Mucosa of rectum (tissue), 2 donors: Measurements from ENCODE around the gene LANCL2.

ENCODE experiments used
- H3K27ac ChIP-seq, 2 donors: one replicate each; pipeline ENCODE4 v1.7.0; 2013; ENCODE audit warnings: inconsistent platforms in 2 of 2, low read depth in 2 of 2, low read length in 2 of 2
- H3K27me3 ChIP-seq, 2 donors: one replicate each; pipeline ENCODE4 v1.7.0; 2013; ENCODE audit warnings: low read length in 2 of 2; ENCODE audit not compliant: control insufficient read depth in 2 of 2, insufficient read depth in 2 of 2
- H3K36me3 ChIP-seq, 2 donors: one replicate each; pipeline ENCODE4 v1.7.0; 2013; ENCODE audit warnings: low read length in 2 of 2; ENCODE audit not compliant: control insufficient read depth in 2 of 2, insufficient read depth in 2 of 2
- H3K4me1 ChIP-seq, 2 donors: one replicate each; pipeline ENCODE4 v1.7.0; 2013; ENCODE audit warnings: low read length in 2 of 2, mild to moderate bottlenecking in 1 of 2; ENCODE audit not compliant: control insufficient read depth in 2 of 2, insufficient read depth in 2 of 2
- H3K4me3 ChIP-seq, 2 donors: one replicate each; pipeline ENCODE4 v1.7.0; 2013; ENCODE audit warnings: low read length in 2 of 2
- H3K9ac ChIP-seq, 2 donors: one replicate each; pipeline ENCODE4 v1.7.0; 2013; ENCODE audit warnings: low read length in 2 of 2, low read depth in 1 of 2, mild to moderate bottlenecking in 1 of 2
- H3K9me3 ChIP-seq, 2 donors: one replicate each; pipeline ENCODE4 v1.7.0; 2013; ENCODE audit warnings: low read length in 2 of 2; ENCODE audit not compliant: control insufficient read depth in 2 of 2
- donor health status: healthy.
- donor health status: Normal muscosa, but diverticular disease.

The LANCL2 gene

GRCh38 chr7:55475855-55476803 is 111.0 kb downstream of the LANCL2 start:
- Histone ChIP-seq H3K36me3 (peaks cover 12 to 19% of the 10 kb centered on the region in 2 donors), H3K27me3 (no peaks in the 10 kb centered on the region), H3K4me1 (no peaks in the 10 kb centered on the region)

GRCh38 chr7:55476852-55477780 is 112.0 kb downstream of the LANCL2 start:
- Histone ChIP-seq H3K9ac (no peak overlapping the region), H3K9me3 (no peaks in the 10 kb centered on the region), H3K4me1 (no peaks in the 10 kb centered on the region), H3K27ac (no peak overlapping the region), H3K27me3 (no peaks in the 10 kb centered on the region), H3K36me3 (peaks cover 12 to 19% of the 10 kb centered on the region in 2 donors), H3K4me3 (no peak overlapping the region)

More at GRCh38 chr7:55475855-55476803, 111.0 kb downstream of the LANCL2 start:
- Histone ChIP-seq H3K4me3 (no peak overlapping the region), H3K9me3 (no peaks in the 10 kb centered on the region), H3K9ac (no peak overlapping the region), H3K27ac (no peak overlapping the region)

DNA sequence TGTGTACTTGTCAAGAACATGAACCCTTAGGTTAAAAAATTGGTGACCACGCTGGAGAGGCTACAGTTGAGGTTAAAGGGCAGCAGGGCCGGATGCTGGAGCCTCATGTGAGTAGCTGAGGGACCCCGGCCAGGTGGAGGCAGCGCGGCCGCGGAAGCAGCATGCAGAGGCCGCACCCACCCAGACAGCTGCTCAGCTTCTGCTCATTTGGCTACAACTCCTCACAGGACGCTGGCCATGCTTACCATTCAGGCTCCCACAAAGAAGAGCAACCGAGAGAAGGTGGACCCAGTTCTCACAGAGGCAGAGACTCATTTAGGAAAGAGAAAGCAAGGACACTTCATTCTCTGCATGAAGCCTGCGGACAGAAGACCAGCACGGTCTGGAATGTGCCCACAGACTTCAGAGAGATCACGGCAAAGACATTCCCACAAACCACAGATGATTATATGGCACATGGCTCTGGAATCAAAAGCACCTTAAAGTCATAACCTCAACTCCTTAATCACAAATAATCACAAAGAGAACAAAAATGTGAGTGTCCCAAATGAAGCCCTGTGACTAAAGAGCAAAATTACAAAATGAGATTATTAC is 112.7 kb downstream of the LANCL2 start:
- H3K9ac ChIP-seq = no peak overlapping the region
- H3K9me3 ChIP-seq = no peaks in the 10 kb centered on the region
- no peaks in the 10 kb centered on the region for H3K27me3 ChIP-seq
- H3K27ac ChIP-seq = no peak overlapping the region
- H3K4me1 ChIP-seq = no peaks in the 10 kb centered on the region
- peaks cover 12 to 19% of the 10 kb centered on the region in 2 donors for H3K36me3 ChIP-seq
- no peak overlapping the region for H3K4me3 ChIP-seq

DNA sequence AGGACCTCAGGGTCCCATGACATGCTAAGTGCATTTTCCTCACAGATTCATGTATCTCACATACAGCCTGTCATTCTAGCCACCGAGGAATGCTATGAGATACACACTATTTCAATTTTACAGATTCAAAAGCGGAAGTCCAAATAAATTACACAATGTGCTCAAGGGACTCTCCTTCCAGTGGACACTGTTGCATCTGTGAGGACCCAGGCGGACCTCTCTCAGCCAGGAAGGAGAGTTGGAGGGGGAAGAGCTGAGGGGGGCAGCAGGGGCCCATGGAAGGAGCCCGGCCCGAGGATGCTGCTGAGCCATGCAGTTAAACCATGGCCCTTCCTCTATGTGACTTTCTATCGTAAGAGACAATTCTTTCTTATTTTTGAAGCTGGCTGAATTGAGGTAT is 113.6 kb downstream of the LANCL2 start:
- Histone ChIP-seq H3K36me3 (peaks cover 12% of the 10 kb centered on the region in 2 donors), H3K4me3 (no peak overlapping the region), H3K27me3 (no peaks in the 10 kb centered on the region), H3K4me1 (no peaks in the 10 kb centered on the region), H3K9me3 (no peaks in the 10 kb centered on the region), H3K9ac (no peak overlapping the region), H3K27ac (no peak overlapping the region)

DNA sequence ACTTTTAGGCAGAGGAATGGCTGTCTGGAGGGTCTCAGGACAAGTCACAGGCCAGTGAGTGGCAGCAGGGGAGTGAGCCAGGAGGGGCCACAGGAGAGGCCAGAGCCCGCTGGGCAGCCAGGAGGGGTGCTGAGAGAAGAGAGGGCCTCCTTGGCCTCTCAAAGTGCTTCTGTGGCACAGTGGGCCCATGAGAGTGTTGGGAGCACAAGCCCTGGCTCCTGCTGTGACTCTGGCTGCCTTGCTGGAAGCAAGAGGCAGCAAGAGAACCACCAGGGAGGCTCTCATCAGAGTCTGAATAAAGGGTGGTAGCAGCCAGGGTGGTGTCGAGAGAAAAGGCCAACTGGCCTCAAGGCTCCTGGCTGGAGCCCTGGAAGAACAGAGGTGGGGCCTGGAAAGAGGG is 116.0 kb downstream of the LANCL2 start:
- H3K9ac ChIP-seq = no peak overlapping the region
- no peaks in the 10 kb centered on the region for H3K9me3 ChIP-seq
- no peak overlapping the region for H3K27ac ChIP-seq
- H3K27me3 ChIP-seq = no peaks in the 10 kb centered on the region
- no peak overlapping the region for H3K4me3 ChIP-seq
- peaks cover 11 to 12% of the 10 kb centered on the region in 2 donors for H3K36me3 ChIP-seq
- no peaks in the 10 kb centered on the region for H3K4me1 ChIP-seq

DNA sequence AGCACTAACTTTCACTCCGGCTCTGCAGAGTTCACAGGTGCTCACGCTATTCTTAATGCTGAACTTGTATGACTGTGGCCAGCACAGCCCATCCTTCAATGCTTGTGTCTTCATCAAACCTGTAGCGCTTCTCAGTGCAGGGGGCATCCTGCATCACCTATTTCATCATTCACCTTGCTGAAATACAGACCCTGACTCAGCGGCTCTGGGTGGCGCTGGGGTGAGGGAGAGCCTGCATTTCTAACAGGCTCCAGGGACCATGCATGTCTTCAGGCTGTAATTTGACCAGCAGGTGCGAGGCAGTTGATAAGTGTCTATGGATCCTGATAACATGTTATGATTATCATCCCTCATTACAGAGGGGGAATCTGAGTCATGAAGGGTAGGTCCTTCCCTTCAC is 117.9 kb downstream of the LANCL2 start:
- H3K36me3 ChIP-seq = peaks cover 3 to 13% of the 10 kb centered on the region in 2 donors
- no peak overlapping the region for H3K9ac ChIP-seq
- H3K9me3 ChIP-seq = no peaks in the 10 kb centered on the region
- H3K4me3 ChIP-seq = no peak overlapping the region
- H3K4me1 ChIP-seq = no peaks in the 10 kb centered on the region
- H3K27me3 ChIP-seq = no peaks in the 10 kb centered on the region
- H3K27ac ChIP-seq = no peak overlapping the region
